ENCODE data around the gene GTF3C4.

The GTF3C4 gene

GRCh38 chr9:132726576-132727130, 56.4 kb downstream of the GTF3C4 start:
- H3K4me3 ChIP-seq (replicated peaks; ENCODE audit: low read depth, low read length) = no peak overlapping the region
- no peaks in the 10 kb centered on the region for H3K36me3 ChIP-seq (ENCODE audit: control insufficient read depth, insufficient read depth, low read length)
- DNase-seq (ENCODE audit: extremely low read depth, insufficient read length) = no peak
- H3K27me3 ChIP-seq (replicated peaks; ENCODE audit: control insufficient read depth, insufficient read depth, low read length) = no peaks in the 10 kb centered on the region; the same call in 1 of the 2 replicates
- TF ChIP-seq CTCF (IDR thresholded peaks at IDR 0.05; ENCODE audit: insufficient read depth, low read length, poor library complexity, severe bottlenecking) = no peak

- Histone ChIP-seq H3K36me3 (ENCODE audit: control insufficient read depth, insufficient read depth, low read length) (no peaks in the 10 kb centered on the region), H3K27me3 (replicated peaks; ENCODE audit: control insufficient read depth, insufficient read depth, low read length) (no peaks in the 10 kb centered on the region; the same call in 1 of the 2 replicates), H3K4me3 (replicated peaks; ENCODE audit: low read depth, low read length) (no peak overlapping the region)
- no peak for DNase-seq (ENCODE audit: extremely low read depth, insufficient read length)
- TF ChIP-seq CTCF (IDR thresholded peaks at IDR 0.05; ENCODE audit: insufficient read depth, low read length, poor library complexity, severe bottlenecking) = no peak
Measured at GRCh38 chr9:132728071-132728470, 57.8 kb downstream of the GTF3C4 start.

- H3K27me3 ChIP-seq (replicated peaks; ENCODE audit: control insufficient read depth, insufficient read depth, low read length) = no peaks in the 10 kb centered on the region; the same call in 1 of the 2 replicates
- TF ChIP-seq CTCF (IDR thresholded peaks at IDR 0.05; ENCODE audit: insufficient read depth, low read length, poor library complexity, severe bottlenecking) = no peak
Measured at GRCh38 chr9:132728497-132728896, 58.2 kb downstream of the GTF3C4 start.

GRCh38 chr9:132729235-132729890, 59.1 kb downstream of the GTF3C4 start:
- Histone ChIP-seq H3K36me3 (ENCODE audit: control insufficient read depth, insufficient read depth, low read length) (no peaks in the 10 kb centered on the region), H3K27me3 (replicated peaks; ENCODE audit: control insufficient read depth, insufficient read depth, low read length) (no peaks in the 10 kb centered on the region; the same call in 1 of the 2 replicates), H3K4me3 (replicated peaks; ENCODE audit: low read depth, low read length) (no peak overlapping the region)
- no peak for DNase-seq (ENCODE audit: extremely low read depth, insufficient read length)
- no peak for TF ChIP-seq CTCF (IDR thresholded peaks at IDR 0.05; ENCODE audit: insufficient read depth, low read length, poor library complexity, severe bottlenecking)

More at GRCh38 chr9:132728497-132728896, 58.2 kb downstream of the GTF3C4 start:
- no peak overlapping the region for H3K4me3 ChIP-seq (replicated peaks; ENCODE audit: low read depth, low read length)
- DNase-seq (ENCODE audit: extremely low read depth, insufficient read length) = no peak
- H3K36me3 ChIP-seq (ENCODE audit: control insufficient read depth, insufficient read depth, low read length) = no peaks in the 10 kb centered on the region

GRCh38 chr9:132730054-132731033, 60.1 kb downstream of the GTF3C4 start:
- Histone ChIP-seq H3K36me3 (ENCODE audit: control insufficient read depth, insufficient read depth, low read length) (no peaks in the 10 kb centered on the region), H3K4me3 (replicated peaks; ENCODE audit: low read depth, low read length) (no peak overlapping the region), H3K27me3 (replicated peaks; ENCODE audit: control insufficient read depth, insufficient read depth, low read length) (no peaks in the 10 kb centered on the region; the same call in 1 of the 2 replicates)
- no peak for TF ChIP-seq CTCF (IDR thresholded peaks at IDR 0.05; ENCODE audit: insufficient read depth, low read length, poor library complexity, severe bottlenecking)
- no peak for DNase-seq (ENCODE audit: extremely low read depth, insufficient read length)
